ENCODE measurements around the gene ULK4.

ULK4 gene

GRCh38 chr3:41960826-41961750, 815 bp downstream of the ULK4 start:
- peak; percentile 73 for DNase-seq (ENCODE audit: low read depth)
- no peak for TF ChIP-seq CTCF (IDR thresholded peaks at IDR 0.05; ENCODE audit: insufficient read depth, low read depth, low read length, missing control alignments)
- peak overlapping the region; percentile 72 for H3K4me3 ChIP-seq (ENCODE audit: low read depth, low read length)

GRCh38 chr3:41956574-41956973, 5.3 kb downstream of the ULK4 start:
- no peak for TF ChIP-seq CTCF (IDR thresholded peaks at IDR 0.05; ENCODE audit: insufficient read depth, low read depth, low read length, missing control alignments)
- H3K4me3 ChIP-seq (ENCODE audit: low read depth, low read length) = no peak overlapping the region
- DNase-seq (ENCODE audit: low read depth) = no peak

GRCh38 chr3:41955192-41955591, 6.7 kb downstream of the ULK4 start:
- H3K4me3 ChIP-seq (ENCODE audit: low read depth, low read length) = no peak overlapping the region
- no peak for DNase-seq (ENCODE audit: low read depth)
- no peak for TF ChIP-seq CTCF (IDR thresholded peaks at IDR 0.05; ENCODE audit: insufficient read depth, low read depth, low read length, missing control alignments)

GRCh38 chr3:41943311-41943843, 18.5 kb downstream of the ULK4 start:
- no peak for DNase-seq (ENCODE audit: low read depth)
- TF ChIP-seq CTCF (IDR thresholded peaks at IDR 0.05; ENCODE audit: insufficient read depth, low read depth, low read length, missing control alignments) = no peak

GRCh38 chr3:41940393-41940792, 21.5 kb downstream of the ULK4 start:
- H3K4me3 ChIP-seq (ENCODE audit: low read depth, low read length) = no peak overlapping the region
- DNase-seq (ENCODE audit: low read depth) = no peak
- TF ChIP-seq CTCF (IDR thresholded peaks at IDR 0.05; ENCODE audit: insufficient read depth, low read depth, low read length, missing control alignments) = no peak

More at GRCh38 chr3:41943311-41943843, 18.5 kb downstream of the ULK4 start:
- H3K4me3 ChIP-seq (ENCODE audit: low read depth, low read length) = no peak overlapping the region

GRCh38 chr3:41936384-41936783, 25.5 kb downstream of the ULK4 start:
- H3K4me3 ChIP-seq (ENCODE audit: low read depth, low read length) = no peak overlapping the region
- TF ChIP-seq CTCF (IDR thresholded peaks at IDR 0.05; ENCODE audit: insufficient read depth, low read depth, low read length, missing control alignments) = no peak
- DNase-seq (ENCODE audit: low read depth) = no peak
